A549 (cell line): Measurements from ENCODE around the gene DNAH11. TPM values are rescaled to one million over a fixed set of nuclear protein-coding genes. Genes with fewer than 3 reads are reported as not detected.

Experiments
- ATAC-seq, 2 experiments: fragments of 200-7000 bp in 1 of 2; fragments of >200 bp in 1 of 2; cut with Nextera tagmentation in 1 of 2; cut with Tn5 transposase in 1 of 2; 3 replicates each; pipeline versions ENCODE4 v1.8.0 to v1.9.1; 2018 to 2020; ENCODE audit warnings: mild to moderate bottlenecking in 1 of 2, moderate library complexity in 1 of 2
- CTCF ChIA-PET: fragments of 300-600 bp; sonication (Branson Sonifier 250); formaldehyde crosslinking; extraction: SDS; loops from one replicate; lab custom pipeline; 2021; ENCODE audit warnings: antibody characterized with exemption, inconsistent platforms; lab: Yijun Ruan, JAX
- POLR2A ChIA-PET: fragments of 350-600 bp; formaldehyde crosslinking; extraction: SDS; loops from one replicate; lab custom pipeline; 2021; ENCODE audit warnings: antibody characterized with exemption, inconsistent platforms; lab: Yijun Ruan, JAX
- DNase-seq, 2 experiments: peaks; one replicate each; pipeline versions ENCODE4 v3.0.0 to v3.0.0-alpha.2; 2011 to 2016; ENCODE audit warnings: low read depth in 1 of 2, low spot score in 1 of 2
- FAIRE-seq: peaks from 2 replicates; lab custom pipeline; 2011; peaks lifted over from hg19 to GRCh38; lab: Jason Lieb, UNC
- H3K27ac ChIP-seq, 2 experiments: fragments of >200 bp; sonication (Bioruptor Twin); formaldehyde crosslinking; 3 replicates each; pipeline ENCODE4 v1.5.1; 2016 to 2017
- H3K4me1 ChIP-seq: fragments of >200 bp; sonication (Bioruptor Twin); formaldehyde crosslinking; 3 replicates; pipeline ENCODE4 v1.6.1; 2016
- H3K4me2 ChIP-seq: fragments of >200 bp; sonication (Bioruptor Twin); formaldehyde crosslinking; 3 replicates; pipeline ENCODE4 v1.6.1; 2016
- H3K4me3 ChIP-seq: fragments of >200 bp; sonication (Bioruptor Twin); formaldehyde crosslinking; 3 replicates; pipeline ENCODE4 v1.5.1; 2016
- H3K9me3 ChIP-seq: fragments of >200 bp; sonication (Bioruptor Twin); formaldehyde crosslinking; 3 replicates; pipeline ENCODE4 v1.6.1; 2016
- ATOH8 ChIP-seq: fragments of 250-450 bp; sonication (Bioruptor Pico); IDR thresholded peaks from 2 replicates; pipeline ENCODE4 v1.5.0; 2020; ENCODE audit warnings: low read depth, mild to moderate bottlenecking, moderate library complexity
- BCL3 ChIP-seq: fragments of >200 bp; sonication (Bioruptor Twin); formaldehyde crosslinking; IDR thresholded peaks from 3 replicates; pipeline ENCODE4 v1.6.1; 2016
- CBX2 ChIP-seq: fragments of 200-600 bp; sonication (generic); IDR thresholded peaks from 2 replicates; pipeline ENCODE4 v1.6.1; 2016; ENCODE audit warnings: low read depth, mild to moderate bottlenecking, borderline replicate concordance
- CBX8 ChIP-seq: fragments of 200-600 bp; sonication (generic); IDR thresholded peaks from 2 replicates; pipeline ENCODE4 v1.6.1; 2016
- CEBPB ChIP-seq, 2 experiments: fragments of >200 bp in 1 of 2; sonication (Bioruptor Twin) in 1 of 2; formaldehyde crosslinking in 1 of 2; IDR thresholded peaks; 2 replicates each; pipeline ENCODE4 v1.6.1; 2012 to 2016
- CHD4 ChIP-seq: fragments of 200-600 bp; sonication (generic); IDR thresholded peaks from 2 replicates; pipeline ENCODE4 v1.6.1; 2016; ENCODE audit warnings: antibody characterized with exemption, mild to moderate bottlenecking, borderline replicate concordance
- EHF ChIP-seq: fragments of 250-450 bp; sonication (Bioruptor Pico); IDR thresholded peaks from 2 replicates; pipeline ENCODE4 v1.5.0; 2020; ENCODE audit warnings: mild to moderate bottlenecking
- EP300 ChIP-seq, 2 experiments: fragments of >200 bp; sonication (Bioruptor Twin); formaldehyde crosslinking; IDR thresholded peaks; 2 replicates in 1 of 2; 3 replicates in 1 of 2; pipeline ENCODE4 v1.6.1; 2016 to 2017
- ESRRA ChIP-seq: fragments of 150-350 bp; IDR thresholded peaks from 2 replicates; pipeline ENCODE4 v1.6.1; 2014; ENCODE audit warnings: mild to moderate bottlenecking, low read length, borderline replicate concordance
- FOSL2 ChIP-seq, 2 experiments: fragments of 450-650 bp in 1 of 2; fragments of >200 bp in 1 of 2; sonication (Bioruptor Twin) in 1 of 2; formaldehyde crosslinking; IDR thresholded peaks; 2 replicates each; pipeline versions ENCODE4 v1.5.0 to v1.6.1; 2016 to 2020; ENCODE audit warnings: mild to moderate bottlenecking in 1 of 2, moderate library complexity in 1 of 2
- FOXS1 ChIP-seq: fragments of 250-450 bp; sonication (Bioruptor Pico); IDR thresholded peaks from 2 replicates; pipeline ENCODE4 v1.5.0; 2020; ENCODE audit warnings: mild to moderate bottlenecking, moderate library complexity
- GATA3 ChIP-seq: IDR thresholded peaks from 2 replicates; pipeline ENCODE4 v1.6.1; 2012; ENCODE audit warnings: borderline replicate concordance
- HES2 ChIP-seq: fragments of >200 bp; sonication (Bioruptor Twin); formaldehyde crosslinking; IDR thresholded peaks from 2 replicates; pipeline ENCODE4 v1.6.1; 2016
- HMGXB4 ChIP-seq: fragments of 250-450 bp; sonication (Bioruptor Pico); IDR thresholded peaks from 2 replicates; pipeline ENCODE4 v1.5.0; 2021; ENCODE audit warnings: mild to moderate bottlenecking, moderate library complexity, borderline replicate concordance
- HOXB5 ChIP-seq: fragments of 250-450 bp; sonication (Bioruptor Pico); IDR thresholded peaks from 2 replicates; pipeline ENCODE4 v1.5.0; 2020; ENCODE audit warnings: mild to moderate bottlenecking, moderate library complexity
- JUN ChIP-seq, 2 experiments: fragments of >200 bp; sonication (Bioruptor Twin); formaldehyde crosslinking; IDR thresholded peaks; 2 replicates in 1 of 2; 3 replicates in 1 of 2; pipeline ENCODE4 v1.6.1; 2016 to 2017
- JUNB ChIP-seq: fragments of >200 bp; sonication (Bioruptor Twin); formaldehyde crosslinking; IDR thresholded peaks from 2 replicates; pipeline ENCODE4 v1.6.1; 2016
- MAX ChIP-seq: IDR thresholded peaks from 2 replicates; pipeline ENCODE4 v1.6.1; 2012
- MAZ ChIP-seq: fragments of 150-350 bp; IDR thresholded peaks from 2 replicates; pipeline ENCODE4 v1.6.1; 2014; ENCODE audit warnings: antibody characterized with exemption, low read depth, low read length, borderline replicate concordance
- PBX3 ChIP-seq: IDR thresholded peaks from 2 replicates; pipeline ENCODE4 v1.6.1; 2012
- RFX5 ChIP-seq: fragments of 450-650 bp; IDR thresholded peaks from 2 replicates; pipeline ENCODE4 v1.7.1; 2014; ENCODE audit warnings: antibody characterized with exemption, mild to moderate bottlenecking, moderate library complexity
- SMC3 ChIP-seq: fragments of >200 bp; sonication (Bioruptor Twin); formaldehyde crosslinking; IDR thresholded peaks from 3 replicates; pipeline ENCODE4 v1.6.1; 2018; ENCODE audit warnings: inconsistent platforms
- TFCP2L1 ChIP-seq: fragments of 250-450 bp; sonication (Bioruptor Pico); IDR thresholded peaks from 2 replicates; pipeline ENCODE4 v1.5.0; 2021; ENCODE audit warnings: mild to moderate bottlenecking
- ZNF302 ChIP-seq: fragments of 250-450 bp; sonication (Bioruptor Pico); IDR thresholded peaks from 2 replicates; pipeline ENCODE4 v1.9.0; 2021; ENCODE audit warnings: inconsistent platforms, mild to moderate bottlenecking, moderate library complexity
- ZSCAN20 ChIP-seq: fragments of 250-450 bp; sonication (Bioruptor Pico); IDR thresholded peaks from 2 replicates; pipeline ENCODE4 v1.8.0; 2022; ENCODE audit warnings: mild to moderate bottlenecking, moderate library complexity
- WGBS: methylation state at CpG from one replicate; pipeline ENCODE4 v1.1.6; 2017; ENCODE audit errors: missing lambda C conversion rate; 5-methylcytosine and 5-hydroxymethylcytosine counted together
- polyA plus RNA-seq, 4 experiments: library from polyadenylated mRNA; depleted of rRNA in 3 of 4; stranded (reverse); fragments of >200 nt; fragmentation: RNase III in 1 of 4; extraction: RNeasy Plus Mini Kit Qiagen cat#74134 plus additional on column Dnase treatment in 1 of 4; gene quantifications; 2 replicates in 3 of 4; 3 replicates in 1 of 4; pipeline ENCODE4 v1.2.3, GENCODE V29; 2011 to 2017

DNAH11 gene
- polyA plus RNA-seq, 2 of the 4 experiments (the other 2 are of a cell fraction) = 0.03 to 0.13 TPM

GRCh38 chr7:21616091-21616490 lies 73.3 kb downstream of the DNAH11 start (continued):
- no peak for TF ChIP-seq ATOH8 (CRISPR knock-in tag)
- TF ChIP-seq ZNF302 (CRISPR knock-in tag) = no peak
- TF ChIP-seq TFCP2L1 (CRISPR knock-in tag) = no peak
- no peak for TF ChIP-seq HOXB5
- TF ChIP-seq CBX2 = no peak

- 26% methylated on average over 7 of the region's 7 CpGs for WGBS
- Histone ChIP-seq H3K4me3 (peak overlapping the region; percentile 35), H3K4me2 (peak overlapping the region; percentile 91), H3K27ac (peak overlapping the region; percentile 82 to 89), H3K9me3 (no peaks in the 10 kb centered on the region)
- ATAC-seq = peak; percentile 65 to 75
- peak; percentile 40 to 72 for DNase-seq
- CTCF ChIA-PET = interaction anchor here (1.4 to 1.5 kb wide), 3 partner anchors 10 to 365 kb away, joined by 3 to 4 read pairs (median 3); no protein-coding TSS in a partner anchor
- peak; percentile 98 for FAIRE-seq
- TF ChIP-seq FOXS1 = no peak
- TF ChIP-seq MAX = peak; percentile 85
- TF ChIP-seq ZSCAN20 = no peak
- TF ChIP-seq JUN (IDR thresholded peaks at IDR 0.05) = peak; percentile 60 to 92; a peak in 3 of 5 replicates
- 0 out of 2 replicates have a peak, but pooled peaks have one; percentile 34 for TF ChIP-seq PBX3
- peak; percentile 88 to 94 for TF ChIP-seq CEBPB (IDR thresholded peaks at IDR 0.05)
- TF ChIP-seq HOXB5 = peak; percentile 37; the same call in 1 of the 2 replicates
- TF ChIP-seq ZNF302 (CRISPR knock-in tag) = no peak
- peak; percentile 95 for TF ChIP-seq JUNB
- peak; percentile 94 for TF ChIP-seq FOSL2 (IDR thresholded peaks at IDR 0.05)
- TF ChIP-seq FOSL2 (CRISPR knock-in tag; IDR thresholded peaks at IDR 0.05) = peak; percentile 90
- peak; percentile 96 for TF ChIP-seq GATA3
- TF ChIP-seq CHD4 = no peak
- TF ChIP-seq EP300 (IDR thresholded peaks at IDR 0.05) = peak; percentile 80 to 83; a peak in 4 of 5 replicates
- TF ChIP-seq BCL3 = peak; percentile 85; the same call in 1 of the 3 replicates
- 0 out of 3 replicates have a peak, but pooled peaks have one; percentile 16 for TF ChIP-seq SMC3
- TF ChIP-seq HES2 = peak; percentile 82
- TF ChIP-seq, all 56 proteins: peak for 12
- peaks cover 29% of the 10 kb centered on the region for H3K4me1 ChIP-seq
- POLR2A ChIA-PET = interaction anchor here (1.2 kb wide), 1 partner anchor 190 kb away, joined by 5 read pairs; no protein-coding TSS in a partner anchor
Measured at GRCh38 chr7:21616796-21617436, 74.1 kb downstream of the DNAH11 start.

GRCh38 chr7:21617513-21617912 lies 74.7 kb downstream of the DNAH11 start:
- Histone ChIP-seq H3K4me3 (peak overlapping the region; percentile 35), H3K27ac (peak overlapping the region; percentile 82 to 89), H3K9me3 (no peaks in the 10 kb centered on the region), H3K4me1 (peaks cover 29% of the 10 kb centered on the region), H3K4me2 (peak overlapping the region; percentile 91)
- FAIRE-seq = no peak
- peak; percentile 73 to 80 for ATAC-seq
- ChIA-PET POLR2A (interaction anchor here (1.2 kb wide), 1 partner anchor 191 kb away, joined by 5 read pairs; no protein-coding TSS in a partner anchor), CTCF (interaction anchor here (0.6 to 1.5 kb wide), 4 partner anchors 11 to 366 kb away, joined by 3 to 4 read pairs (median 3); no protein-coding TSS in a partner anchor)
- peak in 1 of 2 experiments; percentile 4 for DNase-seq
- TF ChIP-seq HMGXB4 (CRISPR knock-in tag) (no peak), TFCP2L1 (CRISPR knock-in tag) (no peak), JUN (IDR thresholded peaks at IDR 0.05) (no peak), EHF (CRISPR knock-in tag) (no peak), ESRRA (no peak), MAZ (no peak), RFX5 (no peak), CBX8 (no peak)
- 7% methylated on average over 3 of the region's 3 CpGs for WGBS
